ENCODE results near the gene CLVS2. TPM values are rescaled to one million over a fixed set of nuclear protein-coding genes. Genes with fewer than 3 reads are reported as not detected.

CLVS2 gene
- total RNA-seq, 1 donor from 2014 or later = 0.28 TPM

GRCh38 chr6:123089226-123089625 is 93.2 kb downstream of the CLVS2 start:
- Mint-ChIP-seq H3K9me3 (ENCODE audit: unreplicated experiment) (no peaks in the 10 kb centered on the region), H3K4me1 (ENCODE audit: unreplicated experiment) (no peaks in the 10 kb centered on the region), H3K36me3 (ENCODE audit: low read depth, unreplicated experiment) (no peaks in the 10 kb centered on the region), H3K27ac (ENCODE audit: unreplicated experiment) (no peak overlapping the region), H3K4me3 (ENCODE audit: unreplicated experiment) (no peak overlapping the region), H3K27me3 (ENCODE audit: unreplicated experiment) (no peaks in the 10 kb centered on the region)
- DNase-seq (ENCODE audit: low spot score) = no peak
- TF ChIP-seq CTCF (IDR thresholded peaks at IDR 0.05; ENCODE audit: unreplicated experiment) = no peak

- no peak for TF ChIP-seq CTCF (IDR thresholded peaks at IDR 0.05; ENCODE audit: unreplicated experiment)
- no peak for DNase-seq (ENCODE audit: low spot score)
- Mint-ChIP-seq H3K27ac (ENCODE audit: unreplicated experiment) (no peak overlapping the region), H3K27me3 (ENCODE audit: unreplicated experiment) (no peaks in the 10 kb centered on the region), H3K4me1 (ENCODE audit: unreplicated experiment) (no peaks in the 10 kb centered on the region), H3K9me3 (ENCODE audit: unreplicated experiment) (no peaks in the 10 kb centered on the region), H3K4me3 (ENCODE audit: unreplicated experiment) (no peak overlapping the region), H3K36me3 (ENCODE audit: low read depth, unreplicated experiment) (no peaks in the 10 kb centered on the region)
These were observed 95.3 kb downstream of the CLVS2 start for GRCh38 chr6:123091091-123091895.

GRCh38 chr6:123091896-123092271 is 95.8 kb downstream of the CLVS2 start:
- no peaks in the 10 kb centered on the region for H3K36me3 Mint-ChIP-seq (ENCODE audit: low read depth, unreplicated experiment)
- no peak for TF ChIP-seq CTCF (IDR thresholded peaks at IDR 0.05; ENCODE audit: unreplicated experiment)
- H3K4me3 Mint-ChIP-seq (ENCODE audit: unreplicated experiment) = no peak overlapping the region
- DNase-seq (ENCODE audit: low spot score) = no peak
- no peaks in the 10 kb centered on the region for H3K9me3 Mint-ChIP-seq (ENCODE audit: unreplicated experiment)
- no peaks in the 10 kb centered on the region for H3K27me3 Mint-ChIP-seq (ENCODE audit: unreplicated experiment)
- no peaks in the 10 kb centered on the region for H3K4me1 Mint-ChIP-seq (ENCODE audit: unreplicated experiment)
- H3K27ac Mint-ChIP-seq (ENCODE audit: unreplicated experiment) = no peak overlapping the region

- Mint-ChIP-seq H3K27ac (ENCODE audit: unreplicated experiment) (no peak overlapping the region), H3K9me3 (ENCODE audit: unreplicated experiment) (no peaks in the 10 kb centered on the region), H3K27me3 (ENCODE audit: unreplicated experiment) (peaks cover 3% of the 10 kb centered on the region), H3K4me3 (ENCODE audit: unreplicated experiment) (no peak overlapping the region), H3K36me3 (ENCODE audit: low read depth, unreplicated experiment) (no peaks in the 10 kb centered on the region), H3K4me1 (ENCODE audit: unreplicated experiment) (no peaks in the 10 kb centered on the region)
- TF ChIP-seq CTCF (IDR thresholded peaks at IDR 0.05; ENCODE audit: unreplicated experiment) = no peak
- DNase-seq (ENCODE audit: low spot score) = no peak
These were observed 98.8 kb downstream of the CLVS2 start for GRCh38 chr6:123094795-123095194.

GRCh38 chr6:123105561-123105960 is 109.5 kb downstream of the CLVS2 start:
- DNase-seq (ENCODE audit: low spot score) = no peak
- no peak overlapping the region for H3K27ac Mint-ChIP-seq (ENCODE audit: unreplicated experiment)
- TF ChIP-seq CTCF (IDR thresholded peaks at IDR 0.05; ENCODE audit: unreplicated experiment) = no peak
- H3K4me3 Mint-ChIP-seq (ENCODE audit: unreplicated experiment) = no peak overlapping the region
- no peaks in the 10 kb centered on the region for H3K27me3 Mint-ChIP-seq (ENCODE audit: unreplicated experiment)
- peaks cover 14% of the 10 kb centered on the region for H3K4me1 Mint-ChIP-seq (ENCODE audit: unreplicated experiment)
- H3K36me3 Mint-ChIP-seq (ENCODE audit: low read depth, unreplicated experiment) = no peaks in the 10 kb centered on the region
- H3K9me3 Mint-ChIP-seq (ENCODE audit: unreplicated experiment) = no peaks in the 10 kb centered on the region
